ENCODE data around the gene CDK14. TPM values are rescaled to one million over a fixed set of nuclear protein-coding genes. Genes with fewer than 3 reads are reported as not detected.
"Not testable (repeated sequence)": the region's sequence is repeated elsewhere in the genome, so short reads cannot be mapped to it uniquely, and the experiment has no call there.

CDK14 gene
- total RNA-seq, 1 donor from 2014 or later: 109 TPM

- no peak for DNase-seq (ENCODE audit: low spot score)
These were observed 296.1 kb downstream of the CDK14 start for GRCh38 chr7:90892213-90892612.

DNA sequence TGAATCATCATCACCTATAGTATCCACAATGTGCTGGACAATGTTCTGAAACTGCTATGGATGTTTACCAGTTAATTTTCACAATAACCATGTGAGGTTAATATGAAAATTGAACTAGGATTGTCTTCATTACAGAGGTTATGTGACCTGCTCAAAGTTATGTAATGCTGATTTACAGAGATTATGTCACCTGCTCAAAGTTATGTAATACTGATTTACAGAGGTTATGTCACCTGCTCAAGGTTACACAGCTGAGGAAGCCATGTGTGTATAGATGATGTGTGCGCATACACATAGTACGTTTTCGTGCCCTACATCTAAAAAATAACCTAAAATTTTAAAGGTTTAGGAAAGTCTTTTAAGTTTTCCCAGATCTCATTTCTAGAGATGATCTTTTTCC is 298.0 kb downstream of the CDK14 start:
- no peak for DNase-seq (ENCODE audit: low spot score)

GRCh38 chr7:90896458-90896857 is 300.3 kb downstream of the CDK14 start:
- no peak for DNase-seq (ENCODE audit: low spot score)

DNA sequence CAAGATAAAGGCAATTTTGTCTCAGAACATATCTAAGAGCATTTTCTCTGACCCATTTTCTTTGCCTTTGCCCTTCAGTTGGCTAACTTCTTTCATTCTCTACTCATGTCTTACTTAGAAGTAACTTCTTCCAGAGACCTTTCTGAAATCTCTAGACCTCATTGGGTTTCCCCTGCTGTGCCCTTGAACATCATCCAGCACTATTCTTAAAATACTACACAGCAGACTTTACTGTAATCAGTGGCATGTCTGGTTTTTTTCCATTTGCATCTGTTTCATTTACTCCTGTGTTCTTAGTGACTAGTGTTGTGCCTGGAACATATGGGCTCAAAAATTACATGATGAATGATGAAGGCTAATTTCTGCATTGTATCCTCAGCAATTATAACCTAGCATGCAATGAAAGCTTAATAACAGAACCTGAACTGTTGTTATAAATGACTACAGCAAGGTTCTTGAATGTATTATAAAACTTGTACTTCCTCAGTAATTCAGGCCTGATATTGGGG is 301.9 kb downstream of the CDK14 start:
- no peak for DNase-seq (ENCODE audit: low spot score)

DNA sequence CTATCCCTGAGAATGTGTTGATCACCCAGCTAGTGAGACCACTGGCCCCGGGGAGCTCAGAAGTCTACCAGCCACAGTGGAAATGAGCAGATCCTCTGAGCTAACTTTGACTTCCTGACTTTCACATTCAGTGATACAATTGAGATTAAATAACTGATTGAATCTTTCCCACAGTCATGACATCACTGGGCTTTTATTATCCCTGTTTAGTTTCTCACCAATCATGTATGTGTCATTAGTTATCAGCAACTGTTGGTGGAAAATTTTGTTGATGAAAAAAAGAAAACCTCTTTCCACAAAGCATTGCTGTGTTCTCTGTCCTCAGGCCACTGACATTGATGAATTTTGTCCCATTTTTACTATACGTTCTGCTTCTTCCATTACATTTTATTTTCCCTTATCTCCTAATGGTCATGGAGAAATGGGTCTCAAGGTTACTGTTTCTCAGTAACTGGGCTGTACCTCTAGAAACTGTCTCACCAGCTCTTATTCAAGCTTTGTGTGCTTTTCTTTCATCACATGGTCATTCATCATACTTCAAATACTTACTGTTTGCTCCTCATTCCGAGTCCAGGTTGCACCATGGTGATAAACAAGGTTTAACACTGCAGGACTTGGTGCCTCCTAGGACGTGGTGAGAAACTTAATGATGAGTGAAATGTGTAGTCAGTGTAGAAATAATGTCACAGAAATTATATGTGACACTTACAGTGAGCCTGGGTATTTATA is 304.7 kb downstream of the CDK14 start:
- no peak for DNase-seq (ENCODE audit: low spot score)

GRCh38 chr7:90903841-90904240 is 307.7 kb downstream of the CDK14 start:
- no peak for DNase-seq (ENCODE audit: low spot score)

- no peak for DNase-seq (ENCODE audit: low spot score)
These were observed 314.0 kb downstream of the CDK14 start for GRCh38 chr7:90910136-90910535.

DNA sequence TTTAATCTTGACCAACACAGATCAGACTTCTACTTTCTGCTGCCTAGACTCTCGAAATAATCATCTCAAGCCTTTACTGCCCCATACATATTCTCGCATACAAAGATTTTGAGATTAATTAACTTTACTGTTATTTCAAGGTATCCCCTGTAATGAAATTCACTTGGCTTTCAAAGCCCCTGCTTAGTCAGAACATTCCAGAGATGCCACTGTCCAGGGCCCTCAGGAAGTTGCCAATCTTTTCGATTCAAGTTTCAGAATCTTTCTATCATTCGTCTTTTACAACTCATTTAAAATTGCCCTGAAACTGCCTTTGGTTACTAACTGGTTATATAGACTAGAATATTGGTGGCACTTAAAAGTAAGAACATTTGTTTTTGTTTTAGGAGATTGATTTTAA is 320.2 kb downstream of the CDK14 start:
- no peak for DNase-seq (ENCODE audit: low spot score)

DNA sequence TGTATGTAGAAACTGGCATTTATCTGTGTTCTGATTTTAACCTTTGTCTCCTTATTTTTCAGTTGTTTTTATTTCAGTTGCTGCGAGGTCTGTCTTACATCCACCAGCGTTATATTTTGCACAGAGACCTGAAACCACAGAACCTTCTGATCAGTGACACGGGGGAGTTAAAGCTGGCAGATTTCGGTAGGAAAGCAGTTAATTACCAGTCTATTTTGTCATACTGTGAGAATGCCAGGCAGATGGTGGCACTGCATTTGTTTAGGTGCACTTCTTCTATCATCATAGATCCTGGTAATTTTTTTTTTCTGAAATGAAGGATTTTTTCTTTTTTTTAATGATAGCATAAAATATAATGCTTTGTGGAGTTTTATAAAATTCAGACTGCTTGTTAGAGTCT is 321.4 kb downstream of the CDK14 start:
- no peak for DNase-seq (ENCODE audit: low spot score)

- DNase-seq (ENCODE audit: low spot score): no peak
These were observed 322.2 kb downstream of the CDK14 start for GRCh38 chr7:90918303-90918702.

DNA sequence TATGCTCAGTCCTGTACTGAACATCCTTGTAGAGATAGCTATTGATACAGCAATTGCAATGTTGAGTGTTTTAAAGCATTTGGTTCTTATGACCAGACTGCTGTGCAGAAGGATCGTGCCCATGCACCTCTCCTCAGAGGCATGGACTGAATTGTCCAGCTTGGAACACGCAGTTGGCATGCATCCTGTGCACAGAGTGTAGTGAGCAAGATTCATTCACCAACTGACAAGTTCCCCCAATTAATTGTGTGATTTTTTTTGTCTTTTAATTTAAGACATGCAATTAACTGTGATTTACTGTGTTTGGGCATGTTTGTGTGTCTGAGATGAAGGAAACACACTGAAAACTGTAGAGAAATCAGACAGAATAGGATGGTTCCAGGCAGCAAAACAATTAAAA is 323.7 kb downstream of the CDK14 start:
- no peak for DNase-seq (ENCODE audit: low spot score)

DNA sequence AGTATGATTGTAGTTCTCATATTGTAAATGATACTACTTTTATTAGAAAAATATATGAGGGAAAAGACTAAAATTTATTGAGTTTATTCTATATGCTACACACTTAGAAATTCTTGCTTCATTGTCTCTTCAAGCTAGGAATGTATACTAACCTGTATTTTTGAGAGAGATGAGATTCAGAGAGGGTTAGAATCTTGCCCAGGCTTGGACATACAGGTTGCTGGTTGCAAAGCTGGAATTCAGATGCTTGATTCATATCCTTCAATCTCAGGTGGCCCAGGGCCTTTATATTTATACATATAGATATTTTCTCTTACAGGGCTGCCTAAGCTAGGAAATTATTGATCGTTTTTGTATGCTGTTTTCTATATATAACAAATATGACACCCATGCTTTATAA is 324.2 kb downstream of the CDK14 start:
- peak; percentile 12 for DNase-seq (ENCODE audit: low spot score)

DNA sequence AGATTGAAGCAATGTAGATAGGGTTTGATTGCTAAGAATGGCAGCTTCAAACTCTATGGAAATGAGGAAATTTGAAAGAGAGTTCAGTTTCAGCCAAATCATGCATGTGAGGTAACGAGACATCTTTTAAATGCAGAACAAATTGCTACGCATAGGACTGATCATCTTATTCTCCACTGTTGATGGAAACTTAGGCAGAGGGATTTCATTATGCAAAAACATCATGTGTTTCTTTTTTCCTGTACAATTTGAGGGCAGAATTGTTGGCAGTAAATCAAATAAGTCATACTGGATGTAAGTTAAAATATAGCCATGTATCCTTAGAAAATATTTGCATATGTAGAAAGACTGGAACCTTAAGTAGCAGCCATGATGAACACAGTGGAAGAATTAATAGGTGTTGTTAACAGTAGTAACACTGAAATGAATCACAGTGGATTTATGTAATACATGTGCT is 327.4 kb downstream of the CDK14 start:
- DNase-seq (ENCODE audit: low spot score): no peak

GRCh38 chr7:90928700-90929424 is 332.7 kb downstream of the CDK14 start:
- DNase-seq (ENCODE audit: low spot score): not testable (repeated sequence)

DNA sequence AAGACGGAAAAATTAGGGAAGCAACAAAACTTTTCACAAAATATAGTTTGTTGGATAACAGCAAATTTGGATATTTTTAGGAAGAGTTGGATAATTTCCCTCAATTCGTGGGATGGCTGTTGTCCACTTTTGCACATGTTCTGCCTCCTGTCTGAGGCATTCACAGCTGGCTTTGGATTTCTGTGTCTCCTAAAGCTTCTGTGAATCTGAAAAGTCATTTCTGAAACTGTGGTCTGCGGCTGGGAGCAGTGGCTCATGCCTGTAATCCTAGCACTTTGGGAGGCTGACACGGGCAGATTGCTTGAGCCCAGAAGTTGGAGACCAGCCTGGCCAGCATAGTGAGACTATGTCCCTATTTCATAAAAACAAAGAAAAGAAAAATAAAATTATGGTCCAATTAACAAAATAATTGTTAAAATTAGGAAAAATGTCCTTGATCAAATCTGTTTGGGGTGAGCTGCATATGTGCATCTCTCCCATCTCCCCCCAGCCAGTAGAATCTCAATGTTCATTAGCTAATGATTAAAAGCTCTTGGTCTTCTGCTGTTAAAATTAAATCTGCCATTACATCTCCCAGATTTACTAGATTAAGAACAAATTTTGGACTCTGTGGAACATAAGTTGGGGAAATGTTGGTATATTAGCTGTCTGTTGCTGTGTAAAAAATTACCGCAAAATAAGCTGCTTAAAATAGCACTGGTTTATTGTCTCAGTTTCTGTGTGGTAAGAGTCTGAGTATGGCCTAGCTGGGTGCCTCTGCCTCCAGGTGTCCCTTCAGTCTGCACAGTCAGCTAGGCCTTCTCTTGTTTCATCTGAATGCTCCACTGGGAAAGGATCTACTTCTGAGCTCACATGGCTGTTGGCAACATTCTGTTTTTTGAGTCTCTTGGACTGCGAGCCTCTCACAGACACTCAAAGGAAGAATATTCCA is 336.1 kb downstream of the CDK14 start:
- no peak for DNase-seq (ENCODE audit: low spot score)

GRCh38 chr7:90933041-90933440 is 336.9 kb downstream of the CDK14 start:
- DNase-seq (ENCODE audit: low spot score): no peak

DNA sequence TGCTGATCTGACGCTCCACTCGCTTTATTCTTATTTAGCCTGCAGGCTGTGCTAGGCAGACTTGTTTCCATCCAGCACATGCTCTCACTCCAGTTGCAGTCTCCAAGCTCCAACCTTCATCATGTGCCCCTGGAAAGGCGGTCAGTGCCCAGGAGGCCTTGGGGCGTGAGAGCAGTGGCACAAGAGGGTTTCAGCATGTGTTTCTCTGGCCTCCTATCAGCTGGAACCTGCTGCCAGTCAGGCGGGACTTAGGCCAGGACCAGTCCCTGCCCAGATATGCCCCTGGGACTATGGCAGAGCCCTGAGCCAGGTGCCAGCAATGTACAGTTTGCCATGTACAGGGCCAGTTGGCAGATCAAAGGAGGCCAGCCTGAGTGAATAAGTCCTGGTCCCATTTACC is 337.9 kb downstream of the CDK14 start:
- no peak for DNase-seq (ENCODE audit: low spot score)

DNA sequence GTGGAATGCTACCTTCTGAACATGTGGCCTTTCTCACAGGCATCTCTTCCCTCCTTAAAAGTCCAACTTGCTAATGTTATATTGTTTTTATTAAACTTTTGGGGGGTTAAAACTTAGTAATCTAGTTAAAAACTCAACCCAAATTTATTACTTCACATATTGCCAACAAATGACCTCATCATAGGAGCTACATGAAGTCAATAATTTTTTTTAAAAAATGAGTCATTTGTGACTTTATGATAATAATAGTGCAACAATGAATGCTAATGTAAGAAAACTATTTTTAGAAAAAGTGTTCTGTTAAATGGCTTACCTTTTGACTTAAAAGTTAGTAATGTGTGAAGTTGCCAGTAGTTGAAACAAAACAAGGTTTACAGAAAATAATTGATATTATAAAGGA is 342.2 kb downstream of the CDK14 start:
- no peak for DNase-seq (ENCODE audit: low spot score)

- peak; percentile 10 for DNase-seq (ENCODE audit: low spot score)
These were observed 343.5 kb downstream of the CDK14 start for GRCh38 chr7:90939666-90940065.

GRCh38 chr7:90944021-90944420 is 347.9 kb downstream of the CDK14 start:
- no peak for DNase-seq (ENCODE audit: low spot score)

DNA sequence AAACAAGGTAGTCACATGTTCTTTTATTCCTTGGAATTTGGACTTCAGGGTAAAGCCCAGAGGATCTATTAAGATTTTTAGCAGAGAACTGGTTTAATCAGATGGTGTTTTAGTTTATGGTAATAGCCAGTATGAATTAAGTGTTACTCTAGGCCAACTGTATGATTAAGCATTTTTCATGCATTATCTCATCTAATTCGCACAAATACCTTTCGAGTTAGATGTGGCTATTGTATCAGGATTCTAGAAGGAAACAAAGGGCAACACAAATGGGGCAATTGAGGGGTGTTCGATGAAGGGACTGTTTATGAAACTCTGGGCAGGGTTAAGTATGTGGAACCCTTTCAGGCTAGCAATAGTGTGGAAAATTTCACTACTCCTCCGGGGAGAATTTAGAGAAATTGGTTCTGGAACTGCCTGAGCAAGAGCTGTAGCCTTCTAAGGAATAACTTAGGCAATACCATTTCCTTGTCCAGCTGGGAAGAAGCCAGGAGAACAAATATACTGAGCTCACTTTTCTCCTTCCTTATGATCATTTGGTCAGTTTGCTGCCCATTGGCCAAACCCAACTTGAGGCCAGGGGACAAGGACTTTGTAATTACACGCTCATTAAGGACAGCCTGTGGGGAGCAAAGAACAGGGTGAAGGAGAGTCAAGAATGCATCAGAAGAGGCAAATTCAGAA is 349.1 kb downstream of the CDK14 start:
- DNase-seq (ENCODE audit: low spot score): no peak
